HG02763 (cell line): ENCODE measurements around the gene ARID5B.
A peak's percentile ranks its signal among the peaks of the same experiment; 100 is the strongest.

Experiments used
- ATAC-seq: cut with Tn5 transposase; IDR thresholded peaks from one replicate; pipeline ENCODE4 v1.9.1; 2021; ENCODE audit warnings: mild to moderate bottlenecking, moderate library complexity; ENCODE audit not compliant: unreplicated experiment

ARID5B gene

DNA sequence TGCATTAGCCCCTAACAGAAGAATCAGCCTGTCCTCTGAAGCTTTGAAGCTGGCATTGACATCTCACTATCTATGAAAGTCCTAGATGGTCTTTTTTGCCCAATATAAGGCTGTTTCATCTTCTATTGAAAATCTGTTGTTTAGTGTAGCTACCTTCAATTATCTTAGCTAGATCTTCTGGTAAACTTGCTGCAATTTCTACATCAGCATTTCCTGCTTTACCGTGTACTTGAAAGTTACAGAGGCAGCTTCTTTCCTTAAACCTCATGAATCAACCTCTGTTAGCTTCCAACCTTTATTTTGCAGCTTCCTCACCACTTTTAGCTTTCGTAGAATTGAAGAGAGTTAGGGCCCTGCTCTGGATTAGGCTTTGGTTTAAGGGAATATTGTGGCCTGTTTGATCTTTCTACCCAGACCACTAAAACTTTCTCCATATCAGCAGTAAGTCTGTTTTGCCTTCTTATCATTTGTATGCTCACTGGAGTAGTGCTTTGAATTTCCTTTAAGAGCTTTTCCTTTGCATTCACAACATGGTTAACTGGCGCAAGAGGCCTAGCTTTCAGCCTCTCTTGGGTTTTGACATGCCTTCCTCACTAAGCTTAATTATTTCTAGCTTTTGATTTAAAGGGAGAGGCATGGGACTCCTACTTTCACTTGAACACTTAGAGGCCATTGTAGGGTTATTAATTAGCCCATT is 32.5 kb downstream of the ARID5B start:
- ATAC-seq = no peak

DNA sequence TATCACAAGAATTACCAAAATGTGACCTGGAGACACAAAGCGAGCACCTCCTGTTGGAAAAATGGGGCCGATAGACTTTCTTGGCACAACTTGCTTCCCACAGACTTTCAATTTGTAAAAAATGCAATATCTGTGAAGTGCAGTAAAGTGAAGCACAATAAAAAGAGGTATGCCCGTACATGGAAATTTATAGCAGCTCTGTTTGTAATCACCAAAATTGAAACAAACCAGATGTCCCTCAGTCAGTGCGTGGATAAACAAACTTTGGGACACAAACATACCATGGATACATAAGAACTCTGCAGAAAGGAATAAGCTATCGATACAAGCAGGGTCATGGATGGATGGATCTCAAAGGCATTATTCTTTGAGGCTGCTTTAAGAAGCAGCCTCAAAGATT is 33.6 kb downstream of the ARID5B start:
- no peak for ATAC-seq

DNA sequence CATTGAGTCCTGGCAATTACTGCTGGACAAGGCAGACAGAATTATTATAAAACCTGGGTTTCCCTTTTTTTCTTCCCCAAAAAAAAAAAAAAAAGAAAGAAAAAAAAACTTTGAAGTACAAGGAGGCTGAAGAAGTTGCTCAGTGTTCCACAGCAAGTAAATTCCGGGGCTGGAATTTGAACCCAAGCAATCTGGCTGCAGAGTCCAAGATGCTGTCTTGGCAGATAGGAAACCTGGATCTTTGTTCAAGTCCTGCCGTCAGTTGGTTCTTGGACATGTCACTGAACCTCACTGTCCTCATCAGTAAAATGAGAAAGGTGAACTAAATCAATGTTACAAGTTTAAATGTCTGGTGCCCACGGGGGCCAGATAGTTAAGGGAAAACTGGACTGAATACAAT is 35.3 kb downstream of the ARID5B start:
- ATAC-seq = no peak

DNA sequence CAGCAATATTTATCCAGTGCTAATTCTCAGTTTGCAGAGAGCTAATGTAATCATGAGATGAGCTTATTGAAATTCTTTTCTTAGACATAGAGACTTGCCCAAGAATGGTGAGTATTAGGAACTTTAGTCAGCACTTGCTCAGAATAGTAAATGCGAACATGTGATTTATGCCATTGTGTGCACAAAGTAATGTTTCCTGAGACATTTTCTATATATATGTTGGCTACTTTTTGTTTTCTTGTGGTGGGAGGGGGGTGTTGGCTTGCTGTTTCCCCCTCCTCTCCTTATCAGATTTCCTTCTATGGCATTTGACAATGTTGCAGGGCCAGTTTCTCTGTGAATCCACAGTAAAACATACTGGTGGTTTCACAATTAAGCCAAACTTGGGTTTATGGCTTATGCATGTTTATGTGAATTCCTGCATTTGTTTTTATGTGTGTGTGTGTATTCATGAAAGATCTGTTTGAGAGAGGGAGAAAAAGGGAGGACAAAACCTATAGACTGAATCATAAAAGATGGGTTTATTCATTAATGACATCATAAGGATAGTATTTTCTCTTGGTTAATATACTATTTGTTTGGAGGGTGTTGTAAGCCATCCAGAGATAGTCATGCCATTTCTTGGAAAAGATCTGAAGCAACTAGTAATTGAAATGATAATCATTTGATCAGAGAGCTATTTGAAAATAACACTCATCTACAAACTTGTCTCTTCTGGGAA is 36.3 kb downstream of the ARID5B start:
- ATAC-seq = no peak

DNA sequence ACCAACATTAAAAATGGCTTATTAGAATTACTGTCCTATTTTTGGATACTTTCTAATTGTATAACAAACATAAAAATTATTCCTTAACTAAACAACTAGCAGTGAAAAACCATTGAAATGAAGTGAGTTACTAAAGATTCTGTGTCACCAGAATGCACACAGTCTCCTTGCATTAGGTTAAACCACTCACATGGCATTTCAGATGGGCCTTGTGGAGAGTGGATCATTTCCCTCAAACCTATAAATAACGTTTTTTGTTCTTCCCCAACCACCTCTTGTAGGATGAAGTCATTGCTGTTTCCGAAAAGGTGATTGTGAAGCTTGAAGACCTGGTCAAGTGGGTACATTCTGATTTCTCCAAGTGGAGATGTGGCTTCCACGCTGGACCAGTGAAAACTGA is 38.4 kb downstream of the ARID5B start:
- no peak for ATAC-seq

DNA sequence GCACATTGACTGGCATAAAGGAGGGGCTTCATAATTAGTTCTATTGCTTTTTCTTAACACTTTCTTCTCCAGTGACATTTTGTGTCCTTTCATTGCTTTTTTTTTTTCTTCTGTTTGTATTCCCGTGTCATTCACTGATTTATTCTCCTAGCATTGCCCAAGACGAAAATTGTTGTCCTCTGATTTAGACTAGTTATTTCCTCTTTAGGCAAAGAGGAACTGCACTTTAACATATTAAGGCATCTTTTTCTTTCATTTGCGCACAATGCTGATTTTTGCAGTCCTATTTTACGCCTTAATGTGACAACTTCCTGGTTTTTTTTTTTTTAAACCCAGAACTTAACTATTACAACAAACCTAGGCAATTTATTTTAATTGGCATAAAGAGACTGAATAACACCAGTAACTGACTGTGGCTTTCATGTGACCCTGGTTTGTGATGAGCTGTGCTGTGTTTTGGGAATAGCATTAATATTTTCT is 39.7 kb downstream of the ARID5B start:
- ATAC-seq = no peak

DNA sequence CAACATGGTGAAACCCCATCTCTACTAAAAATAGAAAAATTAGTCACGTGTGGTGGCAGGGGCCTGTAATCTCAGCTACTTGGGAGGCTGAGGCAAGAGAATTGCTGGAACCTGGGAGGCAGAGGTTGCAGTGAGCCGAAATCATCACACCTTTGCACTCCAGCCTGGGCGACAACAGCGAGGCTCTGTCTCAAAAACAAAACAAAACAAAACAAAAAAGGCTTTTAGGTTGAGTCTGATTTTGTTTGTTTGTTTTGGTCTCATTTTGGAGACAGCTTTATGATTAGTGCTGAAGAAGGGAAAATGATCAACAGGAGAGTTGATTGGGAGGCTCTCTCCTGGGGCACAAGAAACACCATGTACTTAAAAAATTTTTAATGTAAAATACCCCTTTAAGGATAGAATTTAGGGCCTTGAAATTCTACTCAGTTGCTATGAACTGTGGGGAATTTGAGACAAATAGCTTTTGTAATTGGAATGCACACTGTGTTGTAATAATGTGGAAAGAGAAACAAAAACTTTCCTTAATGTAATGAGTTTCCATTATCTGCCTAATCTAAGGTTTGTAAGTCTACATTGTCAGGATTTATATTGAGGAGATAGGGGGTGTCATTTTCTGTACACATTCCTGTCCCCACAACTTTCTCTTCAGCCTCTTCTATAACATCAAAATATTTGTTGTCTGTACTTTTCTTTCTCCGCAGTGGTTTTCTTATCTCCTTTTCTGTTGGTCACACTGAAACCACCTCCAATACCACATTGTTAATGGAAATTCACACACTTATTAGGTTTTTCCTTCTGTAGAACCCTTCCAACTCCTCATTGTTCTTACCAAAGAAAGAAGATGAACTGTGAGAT is 41.3 kb downstream of the ARID5B start:
- no peak for ATAC-seq

DNA sequence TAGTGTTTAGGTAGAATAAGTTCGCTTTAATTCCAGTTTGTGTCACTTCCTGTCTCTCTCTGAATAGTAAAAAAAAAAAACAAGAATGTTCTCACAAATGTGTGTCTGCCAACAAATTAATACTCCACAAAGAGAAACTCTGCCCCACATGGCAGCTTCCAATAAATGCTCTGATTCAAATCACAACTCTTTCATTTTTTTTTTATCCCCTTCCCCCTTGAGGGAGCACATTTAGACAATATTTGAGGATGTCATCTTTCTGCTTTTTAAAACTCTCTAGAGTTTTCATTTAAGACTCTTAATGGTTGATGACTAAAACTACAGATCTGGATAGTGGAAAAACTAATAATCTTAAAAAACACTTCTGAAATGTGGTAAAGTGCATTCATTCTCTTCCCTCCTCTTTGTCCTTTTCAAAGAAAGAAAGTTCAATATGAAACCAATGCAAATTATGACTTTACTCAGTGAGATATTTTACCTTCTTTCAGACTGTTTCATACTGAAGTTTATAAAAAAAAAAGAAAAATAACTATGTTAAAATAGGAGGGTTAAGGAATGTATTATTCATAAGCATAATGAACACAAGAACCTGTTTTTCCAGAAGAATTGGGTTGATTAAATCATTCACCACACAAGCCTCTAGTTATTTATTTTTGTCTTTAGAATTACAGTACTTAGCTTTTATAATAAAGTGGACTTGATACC is 42.3 kb downstream of the ARID5B start:
- peak; percentile 39 for ATAC-seq

DNA sequence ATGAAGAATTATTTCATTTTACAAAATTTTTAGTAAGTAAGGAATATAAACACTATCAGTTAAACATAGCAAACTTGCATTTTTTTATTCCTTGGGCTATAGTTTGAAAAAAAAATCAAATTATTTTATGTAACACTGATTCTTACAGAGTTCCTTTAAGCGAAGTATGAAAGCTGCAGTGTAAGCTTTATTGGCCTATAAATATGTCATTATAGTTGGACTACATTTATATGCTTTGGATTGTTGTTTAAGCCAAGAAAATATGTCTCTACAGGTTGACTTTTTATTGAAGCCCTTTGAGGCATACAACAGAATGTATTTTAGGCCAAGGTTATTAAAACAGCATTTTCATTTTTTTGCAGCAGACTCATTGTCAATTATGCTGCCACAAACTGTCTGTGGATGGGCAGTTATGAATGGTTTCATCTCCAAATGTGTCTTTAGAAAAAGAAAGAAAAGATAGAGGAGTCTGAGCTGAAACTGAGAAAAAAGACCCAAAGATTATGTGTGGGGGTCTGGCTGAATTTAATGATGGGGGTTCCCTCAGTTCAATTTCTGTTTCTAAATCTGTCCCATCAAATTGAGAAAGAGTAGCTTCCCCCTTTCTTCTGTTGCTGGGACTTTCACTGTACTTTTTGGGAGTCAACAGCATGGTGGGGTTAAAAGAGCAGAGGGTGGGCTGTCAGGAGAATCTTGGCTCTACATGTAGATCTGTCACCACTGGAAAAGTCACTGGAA is 43.1 kb downstream of the ARID5B start:
- no peak for ATAC-seq

DNA sequence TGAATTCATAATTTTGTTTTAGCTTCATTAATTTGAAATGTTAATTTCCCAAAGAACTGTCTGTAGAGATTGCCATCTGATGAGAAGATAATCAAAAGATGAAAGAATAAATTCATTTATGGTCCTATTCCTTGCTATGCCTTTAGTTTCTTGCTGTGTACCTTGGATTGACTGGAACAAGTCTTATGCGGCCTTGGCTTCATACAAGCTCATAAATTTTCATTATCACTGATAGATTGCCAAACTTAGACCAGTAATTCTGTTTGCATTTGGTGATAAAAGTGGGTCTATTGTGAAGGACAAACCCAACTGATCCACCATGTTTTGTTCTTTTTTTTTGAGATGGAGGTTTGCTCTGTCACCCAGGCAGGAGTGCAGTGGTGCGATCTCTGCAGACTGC is 48.2 kb downstream of the ARID5B start:
- ATAC-seq = no peak

DNA sequence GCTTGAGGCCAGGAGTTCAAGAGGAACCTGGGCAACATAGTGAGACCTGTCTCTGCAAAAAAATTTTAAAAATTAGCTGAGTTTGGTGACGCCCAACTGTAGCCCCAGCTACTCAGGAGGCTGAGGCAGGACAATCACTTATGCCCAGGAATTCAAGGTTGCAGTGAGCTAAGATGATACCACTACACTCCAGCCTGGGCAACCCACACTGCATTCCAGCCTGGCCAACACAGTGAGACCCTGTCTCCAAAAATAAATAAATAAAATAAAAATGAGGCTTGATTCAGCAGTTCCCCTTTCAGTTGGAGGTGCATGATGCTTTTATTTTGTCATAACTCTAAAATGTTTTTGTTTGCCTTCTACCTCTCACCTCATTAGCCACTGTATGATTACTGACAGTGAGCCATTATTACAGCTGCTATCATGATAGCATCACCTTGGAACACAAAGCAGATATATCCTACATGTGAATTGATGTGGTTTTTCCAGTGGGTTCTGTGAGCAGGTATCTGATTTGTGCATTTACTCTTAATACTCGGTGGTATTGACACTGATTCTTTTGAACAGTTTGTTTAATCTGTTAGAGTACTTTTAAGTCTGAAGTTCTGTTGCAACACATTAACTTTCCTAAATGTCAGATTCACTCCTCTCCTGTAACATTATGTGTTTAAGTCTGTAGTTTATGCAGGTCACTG is 49.1 kb downstream of the ARID5B start:
- ATAC-seq = no peak

DNA sequence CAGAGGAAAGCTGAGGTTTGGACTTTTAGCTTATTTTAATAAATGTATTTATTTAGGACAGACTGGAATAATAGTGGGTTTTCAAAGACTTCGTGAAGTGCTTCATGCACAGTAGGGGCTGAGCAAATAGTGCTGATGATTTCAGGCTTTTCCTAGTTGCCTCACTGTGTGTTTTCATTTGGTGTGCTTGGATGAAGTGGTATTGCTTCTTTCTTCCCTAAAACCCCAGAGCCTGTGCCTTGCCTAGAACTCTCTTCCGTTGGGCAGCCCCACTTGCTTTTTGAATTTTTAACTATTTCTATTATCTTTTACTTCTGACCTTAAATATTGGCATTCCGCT is 49.6 kb downstream of the ARID5B start:
- no peak for ATAC-seq

DNA sequence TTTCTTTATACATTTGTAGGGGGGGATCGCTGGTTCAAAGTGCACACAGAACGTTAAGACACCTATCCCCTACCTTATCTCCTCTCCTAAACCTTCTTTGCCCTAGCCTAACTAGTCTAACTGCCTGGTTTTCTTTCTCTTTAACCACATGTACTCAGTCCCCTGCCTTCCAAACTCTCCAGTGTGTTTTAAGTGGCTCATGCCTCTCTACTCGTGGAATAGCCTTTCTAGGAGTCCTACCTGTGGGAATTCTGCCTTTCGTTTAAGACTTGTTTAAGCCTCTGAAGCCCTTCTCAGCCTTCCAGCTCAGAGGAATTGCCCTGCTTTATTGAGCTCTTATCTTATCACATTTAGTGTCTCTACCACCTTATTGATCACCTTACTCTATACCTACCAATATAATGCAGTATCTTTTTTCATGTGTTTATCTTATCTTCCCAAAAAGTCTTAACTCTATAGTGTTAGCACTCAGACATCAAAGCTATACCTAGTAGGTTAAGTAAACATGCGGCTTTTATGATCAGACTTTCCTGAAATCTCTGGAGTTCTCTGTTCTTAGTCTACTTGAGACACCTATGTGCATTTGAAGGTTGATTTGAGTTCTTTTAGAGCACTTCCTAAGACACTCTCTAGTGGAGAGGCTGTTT is 50.7 kb downstream of the ARID5B start:
- no peak for ATAC-seq

DNA sequence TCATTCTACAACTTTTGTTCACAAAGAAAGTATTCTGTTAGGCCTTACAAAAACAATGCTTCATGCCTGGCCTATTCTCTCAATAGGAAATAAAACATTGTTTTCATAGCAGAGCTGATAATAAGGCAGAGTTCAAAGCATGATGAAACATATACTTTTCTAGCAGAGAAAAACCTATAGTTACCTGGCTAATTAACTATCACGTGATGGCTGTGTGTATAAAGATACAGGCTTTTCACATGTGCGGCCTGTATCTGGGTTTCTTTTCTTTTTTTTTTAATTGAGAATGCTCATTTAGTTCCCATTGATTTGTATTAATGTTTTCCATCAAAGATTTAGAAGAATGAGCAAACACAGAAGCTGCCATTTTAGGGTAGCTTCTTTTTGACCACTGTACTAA is 51.7 kb downstream of the ARID5B start:
- ATAC-seq = no peak

DNA sequence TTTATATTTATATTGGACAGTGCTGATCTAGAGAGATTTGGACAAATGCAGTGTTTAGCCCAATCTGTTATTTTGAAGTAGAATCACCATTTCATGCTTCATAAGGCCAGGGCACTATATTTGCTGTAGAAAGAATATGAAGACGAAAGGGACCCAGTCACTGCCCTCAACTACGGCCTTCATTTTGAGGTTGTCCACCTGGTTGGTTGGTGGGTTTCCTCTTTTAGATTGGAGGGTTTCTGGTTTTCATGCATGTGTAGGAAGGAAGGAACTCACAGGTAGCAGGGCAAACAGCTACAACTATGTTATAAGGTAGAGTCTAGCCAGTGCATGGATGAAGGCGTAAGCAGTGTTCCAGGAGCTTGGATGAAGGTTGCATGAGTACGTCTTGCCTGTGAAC is 56.3 kb downstream of the ARID5B start:
- ATAC-seq = no peak

DNA sequence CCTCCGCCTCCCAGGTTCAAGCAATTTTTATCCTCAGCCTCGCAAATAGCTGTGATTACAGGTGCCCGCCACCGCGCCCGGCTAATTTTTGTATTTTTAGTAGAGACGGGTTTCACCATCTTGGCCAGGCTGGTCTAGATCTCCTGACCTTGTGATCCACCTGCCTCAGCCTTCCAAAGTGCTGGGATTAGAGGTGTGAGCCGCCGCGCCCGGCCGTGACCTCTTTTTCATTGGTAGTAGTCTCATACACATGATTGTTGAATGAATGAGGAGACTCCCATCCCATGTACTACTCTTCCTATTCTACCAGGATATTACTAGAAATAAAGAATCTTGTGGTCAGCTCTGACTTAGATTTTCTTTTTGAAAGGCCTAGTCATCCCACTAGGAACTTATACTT is 56.8 kb downstream of the ARID5B start:
- no peak for ATAC-seq

DNA sequence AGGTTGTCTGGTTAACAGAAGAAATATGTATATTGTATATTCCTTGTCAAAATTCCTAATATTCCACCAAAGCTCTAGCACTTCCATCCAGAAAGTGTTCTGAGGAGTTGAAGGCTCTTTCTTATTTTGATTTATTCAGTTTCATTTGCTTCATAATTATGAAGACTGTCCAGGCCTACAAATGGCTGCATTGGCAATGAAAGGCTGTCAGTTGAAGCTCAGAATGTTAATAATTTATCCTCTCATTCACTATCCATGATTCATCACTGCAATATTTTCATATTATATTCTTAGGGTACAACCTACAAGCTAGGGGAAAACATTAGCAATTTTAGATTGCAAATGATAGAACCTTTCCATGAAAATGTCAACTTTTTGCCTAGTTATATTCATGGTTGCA is 57.3 kb downstream of the ARID5B start:
- ATAC-seq = no peak

DNA sequence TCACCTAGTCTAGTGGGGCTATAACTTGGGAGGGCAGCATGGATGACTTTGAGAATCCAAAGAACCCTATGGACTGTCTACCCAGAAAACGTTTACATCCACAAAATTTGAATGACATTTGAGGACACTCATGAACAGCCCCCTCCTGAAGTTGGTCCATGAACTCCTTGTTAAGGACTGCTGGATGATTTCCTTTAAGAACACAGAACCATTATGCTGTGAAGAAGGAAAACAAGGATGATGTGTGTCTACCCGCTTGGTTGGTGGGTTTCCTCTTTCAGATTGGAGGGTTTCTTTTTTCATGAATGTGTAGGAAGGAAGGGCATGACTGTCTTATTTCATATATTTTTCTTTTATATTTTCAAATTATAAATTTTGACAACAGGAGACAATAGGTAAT is 58.3 kb downstream of the ARID5B start:
- ATAC-seq = no peak

DNA sequence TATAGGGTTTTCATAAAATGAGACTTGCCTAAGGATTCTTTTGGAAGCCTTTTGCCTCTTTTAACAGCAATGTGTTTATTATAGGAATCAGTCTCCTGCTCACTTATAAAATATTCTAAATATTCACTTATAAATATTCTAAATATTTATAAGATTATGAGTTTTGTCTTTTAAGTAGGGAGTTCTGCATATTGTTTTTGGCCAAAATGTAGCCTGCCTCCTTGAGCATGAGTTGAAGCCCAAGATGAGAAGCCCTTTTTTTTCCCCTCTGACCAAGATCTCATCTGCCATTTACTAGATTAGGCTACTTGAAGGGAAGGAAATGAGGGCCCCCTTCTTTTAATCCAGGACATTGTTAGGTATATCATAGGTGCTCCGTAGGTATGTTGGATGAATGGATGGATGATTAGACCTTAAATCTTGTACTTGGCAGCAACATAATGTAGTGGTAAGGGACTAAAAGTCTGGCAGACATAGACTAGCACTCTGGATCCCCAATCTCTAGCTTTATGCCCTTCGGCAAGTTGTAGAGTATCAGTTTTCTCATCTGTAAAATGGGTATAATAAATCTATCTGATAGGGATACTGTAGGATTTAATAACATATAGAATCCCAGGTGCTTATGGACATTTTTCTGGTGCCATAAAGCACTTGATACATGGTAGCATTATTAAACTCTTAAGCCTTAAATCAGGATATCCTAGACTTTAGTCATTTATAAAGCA is 59.1 kb downstream of the ARID5B start:
- no peak for ATAC-seq
